GM12891 (cell line): ENCODE results near the gene RETNLB.

ENCODE experiments used
- PAX5 ChIP-seq: IDR thresholded peaks from 2 replicates; pipeline ENCODE4 v1.6.1; 2011; ENCODE audit warnings: low read length, moderate library complexity, mild to moderate bottlenecking; ENCODE audit not compliant: insufficient read depth, severe bottlenecking
- POLR2A ChIP-seq: IDR thresholded peaks from 2 replicates; pipeline ENCODE4 v1.6.1; 2011; ENCODE audit warnings: low read depth, low read length, control low read depth
- POLR2AphosphoS5 ChIP-seq: IDR thresholded peaks from 2 replicates; pipeline ENCODE4 v1.6.1; 2011; ENCODE audit warnings: low read depth, low read length, control low read depth
- SPI1 ChIP-seq: IDR thresholded peaks from 2 replicates; pipeline ENCODE4 v1.6.1; 2011; ENCODE audit warnings: low read depth, low read length, control low read depth

GRCh38 chr3:108767253-108767652, 10.0 kb upstream of the RETNLB start:
- TF ChIP-seq POLR2AphosphoS5, result no peak
- TF ChIP-seq POLR2A, result no peak
- TF ChIP-seq SPI1, result no peak
- TF ChIP-seq PAX5, result no peak
